ENCODE measurements around the gene PRKAR2A.
A peak's percentile ranks its signal among the peaks of the same experiment; 100 is the strongest.

The PRKAR2A gene

DNA sequence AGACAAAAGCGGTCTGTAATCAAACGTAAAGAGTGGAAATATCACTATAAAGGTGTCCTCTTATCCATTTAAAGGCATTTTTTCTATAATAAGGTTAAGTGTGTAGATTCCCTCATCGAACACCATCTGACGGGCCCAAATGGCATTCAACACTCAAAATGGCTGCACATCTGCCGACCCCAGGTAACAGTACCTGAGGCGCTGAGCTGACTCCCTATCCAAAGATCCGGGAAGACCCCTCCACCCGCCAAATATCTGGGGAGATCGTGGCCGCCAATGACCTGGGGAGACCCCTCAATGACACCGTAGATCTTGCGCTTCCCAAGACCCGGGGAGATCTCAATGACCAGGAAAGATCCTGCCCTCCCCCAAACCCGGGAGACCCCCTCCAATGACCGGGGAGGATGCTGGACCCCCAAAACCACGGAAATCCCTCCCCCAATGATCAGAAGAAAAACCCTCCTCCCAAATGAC lies 131.1 kb downstream of the PRKAR2A start:
- H3K4me3 ChIP-seq (ENCODE audit: low read depth, low read length): peak overlapping the region; percentile 89
- no peak for TF ChIP-seq CTCF (IDR thresholded peaks at IDR 0.05; ENCODE audit: low read depth, low read length)

DNA sequence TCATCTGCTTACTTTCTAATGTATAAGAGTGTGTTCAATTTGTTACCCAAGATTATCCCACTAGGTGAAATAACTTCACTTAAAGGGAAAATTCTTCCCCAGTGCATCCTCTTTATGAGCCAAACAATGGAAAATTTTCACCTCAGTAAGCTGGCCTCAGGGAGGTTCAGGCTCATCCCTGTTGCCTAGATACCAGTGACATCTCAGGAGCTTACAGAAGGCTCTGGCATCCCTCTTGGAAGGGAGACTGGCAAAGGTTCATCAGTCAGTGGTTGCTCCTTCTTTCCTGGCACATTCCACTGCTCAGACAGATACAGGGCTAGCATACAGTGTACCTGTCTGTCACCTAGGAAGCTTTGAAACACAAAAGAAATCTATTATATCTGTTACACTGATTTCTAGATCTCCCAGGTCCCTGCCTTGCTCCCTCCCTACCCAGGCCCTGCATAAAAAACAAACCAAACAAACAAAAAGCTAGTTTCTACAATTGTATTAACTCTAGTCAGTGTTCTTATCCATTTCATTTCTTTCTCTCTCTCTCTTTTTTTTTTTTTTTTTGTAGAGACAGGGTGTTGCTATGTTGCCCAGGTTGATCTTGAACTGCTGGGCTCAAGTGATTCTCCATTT lies 132.4 kb downstream of the PRKAR2A start:
- peak overlapping the region; percentile 89 for H3K4me3 ChIP-seq (ENCODE audit: low read depth, low read length)
- no peak for TF ChIP-seq CTCF (IDR thresholded peaks at IDR 0.05; ENCODE audit: low read depth, low read length)

DNA sequence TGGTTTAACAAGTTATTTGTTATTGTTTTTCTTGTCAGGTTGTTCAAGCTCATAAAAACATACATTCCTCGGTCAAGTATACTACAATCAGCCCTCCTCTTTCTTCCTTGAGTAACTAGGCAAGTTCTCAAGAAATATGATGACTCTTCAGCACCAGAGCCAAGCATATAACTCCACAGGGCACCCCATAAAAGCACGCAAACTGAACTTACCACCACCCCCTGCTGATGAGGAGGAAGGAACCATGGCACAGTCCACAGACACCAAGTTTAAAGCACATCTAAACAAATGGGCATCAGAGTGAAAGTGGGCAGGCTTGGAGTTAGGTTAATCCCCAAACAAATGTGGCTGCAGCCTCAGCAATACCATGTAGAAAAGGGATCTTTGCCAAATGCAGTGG lies 135.9 kb downstream of the PRKAR2A start:
- no peak overlapping the region for H3K4me3 ChIP-seq (ENCODE audit: low read depth, low read length)
- no peak for TF ChIP-seq CTCF (IDR thresholded peaks at IDR 0.05; ENCODE audit: low read depth, low read length)

DNA sequence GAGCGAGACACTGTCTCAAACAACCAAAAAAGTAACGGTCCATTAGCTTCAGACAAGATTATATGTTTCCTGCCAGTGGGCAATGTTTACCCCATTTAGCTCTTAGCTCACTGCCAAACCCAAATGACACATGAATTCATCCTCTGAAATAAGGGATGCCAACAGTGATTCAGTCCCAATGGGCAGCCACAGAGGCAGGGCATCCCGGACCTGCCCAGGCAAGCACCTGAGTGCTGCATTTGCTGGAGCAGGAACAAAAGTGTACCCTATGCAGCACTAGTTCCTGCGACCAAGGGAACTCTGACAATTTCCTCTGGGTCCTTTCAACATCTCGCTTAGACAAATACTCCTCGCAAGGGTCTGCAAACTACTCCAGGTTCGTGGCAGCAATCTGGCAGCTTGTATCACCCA lies 138.6 kb downstream of the PRKAR2A start:
- TF ChIP-seq CTCF (IDR thresholded peaks at IDR 0.05; ENCODE audit: low read depth, low read length): no peak
- H3K4me3 ChIP-seq (ENCODE audit: low read depth, low read length): no peak overlapping the region

DNA sequence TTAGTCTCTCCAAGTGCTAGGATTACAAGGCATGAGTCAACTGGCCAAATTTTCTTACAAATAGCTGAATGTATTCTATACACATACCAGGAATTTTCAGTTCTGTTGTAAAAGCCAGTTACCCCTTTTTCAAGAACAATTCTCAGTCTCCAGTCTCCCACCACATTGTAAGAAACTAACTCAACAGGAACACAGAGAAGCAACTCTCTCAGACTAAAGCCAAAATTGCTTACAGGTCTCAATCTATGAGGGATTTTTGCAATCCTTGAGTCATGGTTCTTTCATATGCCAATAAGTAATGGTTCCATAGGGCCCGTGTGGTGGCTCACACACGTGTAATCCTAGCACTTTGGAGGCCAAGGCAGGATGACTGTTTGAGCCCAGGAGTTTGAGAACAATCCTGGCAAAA lies 139.2 kb downstream of the PRKAR2A start:
- no peak for TF ChIP-seq CTCF (IDR thresholded peaks at IDR 0.05; ENCODE audit: low read depth, low read length)
- H3K4me3 ChIP-seq (ENCODE audit: low read depth, low read length): no peak overlapping the region

DNA sequence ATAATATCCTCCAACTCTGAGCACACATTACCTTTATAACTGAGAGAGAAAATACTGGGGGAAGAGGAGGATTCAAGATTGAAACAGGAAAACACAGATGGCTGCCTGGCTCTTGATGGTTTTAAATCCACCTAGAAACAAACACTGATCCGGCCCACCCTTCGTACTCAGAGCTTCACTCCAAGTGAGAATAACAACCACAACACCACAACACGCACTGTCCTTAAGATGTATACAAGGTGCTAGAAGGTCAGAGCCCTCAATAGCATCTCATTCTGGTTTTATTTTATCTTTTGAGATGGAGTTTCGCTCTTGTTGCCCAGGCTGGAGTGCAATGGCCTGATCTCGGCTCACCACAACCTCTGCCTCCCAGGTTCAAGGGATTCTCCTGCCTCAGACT lies 140.5 kb downstream of the PRKAR2A start:
- no peak overlapping the region for H3K4me3 ChIP-seq (ENCODE audit: low read depth, low read length)
- no peak for TF ChIP-seq CTCF (IDR thresholded peaks at IDR 0.05; ENCODE audit: low read depth, low read length)

DNA sequence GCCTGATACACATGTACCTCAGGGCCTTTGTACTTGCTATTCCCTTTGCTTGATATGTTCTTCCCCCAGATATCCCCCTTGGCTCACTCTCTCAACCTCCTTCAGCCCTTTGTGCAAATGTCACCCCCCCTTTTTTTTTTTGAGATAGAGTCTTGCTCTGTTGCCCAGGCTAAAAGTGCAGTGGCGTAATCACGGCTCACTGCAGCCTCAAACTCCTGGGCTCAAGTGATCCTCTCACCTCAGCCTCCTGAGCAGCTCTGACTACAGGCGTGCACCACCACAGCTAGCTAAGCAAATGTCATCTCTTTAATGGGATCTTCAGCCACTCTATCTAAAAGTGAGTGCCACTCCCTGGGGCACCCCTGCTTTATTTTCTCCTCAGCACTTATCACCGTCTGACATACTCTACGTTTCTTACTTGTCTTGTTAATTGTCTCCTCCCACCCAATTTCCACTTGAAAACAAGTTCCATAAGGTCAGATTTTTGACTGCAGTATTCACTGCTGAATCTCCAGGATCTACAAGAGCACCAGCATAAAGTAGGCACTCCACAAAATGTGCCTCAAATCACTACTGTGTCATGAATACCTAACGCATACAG lies 145.3 kb downstream of the PRKAR2A start:
- H3K4me3 ChIP-seq (ENCODE audit: low read depth, low read length): no peak overlapping the region
- TF ChIP-seq CTCF (IDR thresholded peaks at IDR 0.05; ENCODE audit: low read depth, low read length): no peak
